Bronchial epithelial cell (primary cell): ENCODE measurements around the gene NTM. TPM values are rescaled to one million over a fixed set of nuclear protein-coding genes. Genes with fewer than 3 reads are reported as not detected.

ENCODE experiments used
- DNase-seq: peaks from one replicate; pipeline ENCODE4 v3.0.0-alpha.2; 2010; ENCODE audit warnings: low read depth
- FAIRE-seq: peaks from 2 replicates; lab custom pipeline; 2011; peaks lifted over from hg19 to GRCh38; lab: Jason Lieb, UNC
- H3K27me3 ChIP-seq: 2 replicates; pipeline ENCODE4 v1.5.1; 2011; ENCODE audit warnings: low read length; ENCODE audit not compliant: control insufficient read depth, insufficient read depth
- H3K36me3 ChIP-seq: 2 replicates; pipeline ENCODE4 v1.5.1; 2011; ENCODE audit warnings: low read length; ENCODE audit not compliant: control insufficient read depth, insufficient read depth
- H3K4me3 ChIP-seq: 2 replicates; pipeline ENCODE4 v1.5.1; 2011; ENCODE audit warnings: mild to moderate bottlenecking, low read depth, low read length, control low read depth
- total RNA-seq: library from RNA; depleted of rRNA; stranded (reverse); fragments of >200 nt; gene quantifications from 2 replicates; pipeline ENCODE4 v1.2.1, GENCODE V29; 2014
- TF ChIP-seq, protein P1 (sequence below): IDR thresholded peaks from 2 replicates; pipeline ENCODE4 v1.5.1; 2011; ENCODE audit warnings: mild to moderate bottlenecking, moderate library complexity, low read length, control low read depth, inconsistent platforms; ENCODE audit not compliant: insufficient read depth, severe bottlenecking

NTM gene
- total RNA-seq, 1 donor from 2014 or later: 4.2 TPM

GRCh38 chr11:131600628-131601027 is 230.2 kb downstream of the NTM start:
- TF ChIP-seq, protein P1, sequence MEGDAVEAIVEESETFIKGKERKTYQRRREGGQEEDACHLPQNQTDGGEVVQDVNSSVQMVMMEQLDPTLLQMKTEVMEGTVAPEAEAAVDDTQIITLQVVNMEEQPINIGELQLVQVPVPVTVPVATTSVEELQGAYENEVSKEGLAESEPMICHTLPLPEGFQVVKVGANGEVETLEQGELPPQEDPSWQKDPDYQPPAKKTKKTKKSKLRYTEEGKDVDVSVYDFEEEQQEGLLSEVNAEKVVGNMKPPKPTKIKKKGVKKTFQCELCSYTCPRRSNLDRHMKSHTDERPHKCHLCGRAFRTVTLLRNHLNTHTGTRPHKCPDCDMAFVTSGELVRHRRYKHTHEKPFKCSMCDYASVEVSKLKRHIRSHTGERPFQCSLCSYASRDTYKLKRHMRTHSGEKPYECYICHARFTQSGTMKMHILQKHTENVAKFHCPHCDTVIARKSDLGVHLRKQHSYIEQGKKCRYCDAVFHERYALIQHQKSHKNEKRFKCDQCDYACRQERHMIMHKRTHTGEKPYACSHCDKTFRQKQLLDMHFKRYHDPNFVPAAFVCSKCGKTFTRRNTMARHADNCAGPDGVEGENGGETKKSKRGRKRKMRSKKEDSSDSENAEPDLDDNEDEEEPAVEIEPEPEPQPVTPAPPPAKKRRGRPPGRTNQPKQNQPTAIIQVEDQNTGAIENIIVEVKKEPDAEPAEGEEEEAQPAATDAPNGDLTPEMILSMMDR: no peak
- H3K27me3 ChIP-seq: no peaks in the 10 kb centered on the region
- H3K4me3 ChIP-seq: no peak overlapping the region
- no peak for DNase-seq
- H3K36me3 ChIP-seq: no peaks in the 10 kb centered on the region
- FAIRE-seq: no peak

GRCh38 chr11:131601586-131601985 is 231.2 kb downstream of the NTM start:
- Histone ChIP-seq H3K36me3 (no peaks in the 10 kb centered on the region), H3K4me3 (no peak overlapping the region), H3K27me3 (no peaks in the 10 kb centered on the region)
- TF ChIP-seq, protein P1: no peak
- DNase-seq (no peak), FAIRE-seq (no peak)

DNA sequence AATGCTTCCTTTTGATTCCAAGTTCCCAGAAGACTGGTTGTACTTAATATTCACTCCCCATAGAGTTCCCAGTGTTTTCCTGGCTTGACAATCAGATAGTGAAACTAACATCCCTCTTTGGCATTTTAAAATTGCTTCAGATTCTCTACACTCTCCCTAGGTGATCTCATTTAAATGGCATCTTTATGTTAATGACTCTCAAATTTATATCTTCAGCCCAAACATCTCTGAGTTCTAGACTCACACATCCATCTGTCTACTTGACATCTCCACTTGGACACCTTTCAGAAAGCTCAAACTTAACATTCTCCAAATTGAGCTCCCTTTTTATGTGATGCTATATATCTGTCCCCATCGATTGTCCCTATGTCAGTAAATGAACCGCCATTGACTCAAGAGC is 232.0 kb downstream of the NTM start:
- no peaks in the 10 kb centered on the region for H3K36me3 ChIP-seq
- DNase-seq (no peak), FAIRE-seq (no peak)
- no peaks in the 10 kb centered on the region for H3K27me3 ChIP-seq
- H3K4me3 ChIP-seq: no peak overlapping the region
- TF ChIP-seq, protein P1: no peak

- Histone ChIP-seq H3K4me3 (no peak overlapping the region), H3K36me3 (no peaks in the 10 kb centered on the region), H3K27me3 (no peaks in the 10 kb centered on the region)
- DNase-seq (no peak), FAIRE-seq (no peak)
- TF ChIP-seq, protein P1: no peak
These were observed 236.5 kb downstream of the NTM start for GRCh38 chr11:131606811-131607335.

- Histone ChIP-seq H3K4me3 (no peak overlapping the region), H3K27me3 (no peaks in the 10 kb centered on the region), H3K36me3 (no peaks in the 10 kb centered on the region)
- DNase-seq (peak; percentile 20), FAIRE-seq (no peak)
- TF ChIP-seq, protein P1: no peak
These were observed 238.9 kb downstream of the NTM start for GRCh38 chr11:131609337-131609736.

DNA sequence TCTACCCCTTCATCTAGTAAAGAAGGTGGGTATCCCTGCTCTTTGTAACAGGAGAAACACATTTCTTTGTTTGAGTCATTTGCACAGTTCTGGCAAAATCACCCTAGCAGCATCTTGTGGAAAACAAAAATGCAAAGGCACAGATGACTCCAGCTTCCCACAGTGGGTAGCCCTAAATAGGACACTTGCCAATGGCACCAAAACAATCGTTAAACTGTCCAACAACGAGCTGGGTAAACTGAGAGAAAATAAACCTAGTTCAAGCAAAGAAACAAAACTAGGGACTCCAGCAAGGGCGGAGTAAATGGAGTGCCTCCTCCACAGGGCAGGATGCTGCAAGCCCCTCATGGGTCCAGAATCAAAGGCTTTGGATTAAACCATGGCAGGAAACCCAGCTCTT is 239.5 kb downstream of the NTM start:
- Histone ChIP-seq H3K36me3 (no peaks in the 10 kb centered on the region), H3K4me3 (no peak overlapping the region), H3K27me3 (no peaks in the 10 kb centered on the region)
- FAIRE-seq (no peak), DNase-seq (no peak)
- TF ChIP-seq, protein P1: no peak
